CD4-positive, alpha-beta T cell treated with Interleukin-17A for 4 hours (primary cell): ENCODE measurements around the gene NSMF.
"Not testable (repeated sequence)": the region's sequence is repeated elsewhere in the genome, so short reads cannot be mapped to it uniquely, and the experiment has no call there.

Experiments used
- DNase-seq: peaks from one replicate; pipeline ENCODE4 v3.0.0-alpha.2; 2020; ENCODE audit warnings: mixed read lengths

The NSMF gene

DNA sequence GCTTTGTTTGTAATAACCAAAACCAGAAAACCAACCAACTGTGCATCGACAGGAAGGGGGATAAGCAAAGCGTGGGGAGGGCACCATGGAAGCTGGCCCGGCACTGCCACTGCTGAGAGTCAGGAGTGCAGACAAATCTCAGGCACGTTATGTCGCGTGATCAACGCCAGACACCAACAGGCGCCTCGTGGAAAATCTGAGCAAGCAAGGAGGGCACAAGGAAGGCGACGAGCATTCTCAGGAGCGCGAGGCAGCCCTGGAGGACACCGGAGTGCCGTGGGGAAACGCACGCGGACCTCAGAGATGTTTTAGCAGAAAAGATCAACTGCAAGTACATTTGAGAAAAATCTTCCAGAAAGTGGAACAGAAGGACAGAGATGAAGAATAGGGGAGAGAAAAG, 15.1 kb upstream of the NSMF start:
- DNase-seq = no peak

GRCh38 chr9:137470785-137471184, 11.7 kb upstream of the NSMF start:
- no peak for DNase-seq

- no peak for DNase-seq
These were observed 8.8 kb upstream of the NSMF start for GRCh38 chr9:137467896-137468295.

DNA sequence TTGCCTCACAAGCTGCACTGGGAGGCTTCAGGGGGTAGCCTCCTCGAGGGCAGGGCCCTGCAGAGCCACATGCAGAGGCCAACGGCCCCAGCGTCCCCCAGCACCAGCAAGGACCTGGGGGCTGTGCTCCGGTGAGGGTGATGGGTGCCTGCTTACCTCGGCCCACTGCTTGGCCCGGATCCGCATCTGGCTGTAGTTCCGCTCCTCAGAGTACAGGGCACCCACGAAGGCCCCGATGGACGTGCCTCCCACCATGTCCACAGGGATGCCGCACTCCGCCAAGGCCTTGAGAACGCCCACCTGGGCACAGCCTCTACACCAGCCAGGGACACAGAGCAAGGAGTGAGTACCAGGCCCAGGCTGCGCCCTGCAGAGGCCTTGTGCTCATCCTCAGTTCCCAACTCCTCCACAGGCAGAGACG, 8.0 kb upstream of the NSMF start:
- no peak for DNase-seq

- DNase-seq = not testable (repeated sequence)
These were observed 7.4 kb upstream of the NSMF start for GRCh38 chr9:137466389-137467085.

GRCh38 chr9:137465720-137466388, 6.7 kb upstream of the NSMF start:
- no peak for DNase-seq

DNA sequence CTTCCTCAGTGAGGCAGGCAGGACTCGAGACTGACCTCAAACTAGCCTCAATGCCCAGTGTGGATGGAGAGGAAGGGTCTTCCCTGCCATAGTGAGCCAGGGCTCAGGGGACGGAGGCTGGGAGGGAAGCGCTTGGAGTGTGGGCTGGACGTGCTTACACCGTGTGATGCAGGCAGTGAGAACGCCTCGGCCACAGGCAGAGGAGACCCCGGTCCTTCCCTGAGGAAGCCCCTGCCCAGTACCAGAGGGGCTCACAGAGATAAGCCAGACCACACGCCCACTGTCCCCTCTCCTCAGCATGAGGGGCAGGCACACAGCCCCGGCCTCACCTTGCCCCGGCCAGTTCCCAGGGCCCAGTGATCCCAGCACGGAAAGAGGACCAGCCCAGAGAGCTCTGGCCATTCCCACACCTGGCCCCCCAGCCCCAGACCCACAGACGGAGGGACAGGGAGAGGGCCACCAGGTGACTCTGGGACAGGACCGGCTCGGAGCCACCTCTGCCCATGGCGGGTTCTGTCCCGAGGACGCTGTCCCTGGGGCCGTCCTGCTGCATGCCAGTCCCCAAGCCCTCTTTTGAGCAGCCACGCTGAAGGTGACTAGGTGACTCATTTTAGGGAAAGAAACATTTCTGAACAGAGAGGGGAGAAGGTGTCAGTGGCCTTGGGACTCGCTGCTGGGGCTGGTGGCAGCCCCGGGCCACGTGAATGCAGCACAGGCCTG, 6.0 kb upstream of the NSMF start:
- DNase-seq = no peak

GRCh38 chr9:137464291-137464999, 5.3 kb upstream of the NSMF start:
- DNase-seq = no peak

DNA sequence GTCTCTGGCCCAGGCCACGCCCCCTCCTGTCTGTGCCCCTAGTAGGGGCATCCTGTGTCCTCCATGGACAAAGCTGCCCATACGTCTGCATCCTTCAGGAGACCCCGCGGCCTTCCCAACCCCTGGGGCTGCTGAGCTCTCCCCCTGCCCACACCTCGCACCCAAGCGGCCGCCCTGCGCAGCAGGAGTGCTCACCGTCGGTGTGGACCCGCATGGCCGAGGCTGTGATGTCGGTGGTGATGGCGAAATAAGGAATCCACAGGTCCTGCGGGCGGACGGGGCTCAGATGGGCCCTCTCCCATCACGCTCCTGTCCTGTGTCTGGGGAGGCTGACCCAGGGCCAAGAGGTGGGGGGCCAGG, 4.8 kb upstream of the NSMF start:
- no peak for DNase-seq

DNA sequence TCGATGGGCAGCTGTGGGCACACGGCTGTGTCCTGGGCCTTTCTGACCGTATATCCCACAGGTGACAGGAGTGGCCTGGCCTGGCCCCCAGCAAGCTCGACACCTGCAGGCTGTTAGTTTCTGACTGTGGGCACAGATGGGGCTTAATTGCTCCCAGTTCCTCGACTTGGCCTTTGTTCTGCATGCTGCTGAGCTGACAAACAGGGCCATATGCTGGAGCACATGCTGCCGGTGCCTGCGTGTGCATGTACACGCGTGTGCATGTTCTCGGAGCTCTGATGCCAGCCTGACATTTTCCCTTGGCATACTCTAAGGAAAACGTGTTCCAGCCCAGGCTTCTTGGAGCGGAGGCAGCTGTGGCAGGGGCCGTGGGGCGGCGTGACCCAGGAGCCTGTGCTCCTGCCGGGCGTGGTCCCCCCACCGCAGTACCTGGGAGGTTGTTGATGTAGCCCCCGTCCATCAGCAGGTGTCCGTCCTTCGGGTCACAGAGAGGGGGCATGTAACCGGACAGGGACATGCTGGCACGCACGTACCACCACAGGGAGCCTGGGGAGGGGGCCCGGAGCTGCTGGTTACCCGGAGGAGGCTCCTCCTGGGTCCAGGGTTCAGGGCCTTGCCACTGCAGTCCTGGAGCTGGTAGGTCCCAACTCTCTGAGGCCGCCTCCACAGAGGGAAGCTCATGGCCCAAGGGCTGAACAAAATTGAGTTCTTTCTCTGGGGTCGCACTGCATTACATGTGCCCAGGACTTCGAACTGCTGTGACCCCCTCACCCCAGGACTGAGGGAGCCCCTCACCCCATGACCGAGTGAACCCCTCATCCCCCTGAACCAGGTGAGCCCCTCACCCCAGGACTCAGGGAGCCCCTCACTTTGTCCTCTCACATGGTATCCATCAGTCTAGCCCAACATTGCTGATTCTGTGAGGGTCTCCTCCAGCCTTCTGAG, 4.1 kb upstream of the NSMF start:
- no peak for DNase-seq

DNA sequence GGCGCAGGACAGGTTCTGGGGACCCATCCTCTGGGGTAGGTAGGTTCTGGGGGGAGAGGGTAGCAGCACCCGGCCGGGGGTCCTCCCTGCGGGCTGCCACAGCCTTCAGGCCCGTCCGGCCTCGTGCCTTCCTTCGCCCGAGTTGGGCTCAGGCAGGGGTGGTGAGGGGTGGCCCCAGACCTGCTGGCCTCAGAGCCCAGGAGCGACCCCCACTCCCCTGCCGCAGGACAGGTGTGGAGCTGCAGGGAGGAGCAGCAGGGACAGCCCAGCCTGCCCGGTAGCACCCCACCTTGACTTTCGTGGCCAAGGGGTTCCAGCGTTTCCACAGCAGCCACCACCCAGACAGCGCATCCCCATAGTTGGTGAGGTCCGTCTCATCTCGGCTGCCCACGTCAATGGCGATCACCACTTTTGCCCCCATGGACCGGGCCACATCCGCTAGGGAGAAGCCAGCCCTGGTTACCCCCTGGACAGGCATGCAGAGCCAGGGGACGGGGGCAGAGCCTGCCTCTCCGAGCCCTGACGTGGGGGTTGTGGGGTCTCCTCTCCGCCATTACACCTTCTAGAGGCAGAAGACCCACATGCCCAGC, 3.4 kb upstream of the NSMF start:
- DNase-seq = no peak

DNA sequence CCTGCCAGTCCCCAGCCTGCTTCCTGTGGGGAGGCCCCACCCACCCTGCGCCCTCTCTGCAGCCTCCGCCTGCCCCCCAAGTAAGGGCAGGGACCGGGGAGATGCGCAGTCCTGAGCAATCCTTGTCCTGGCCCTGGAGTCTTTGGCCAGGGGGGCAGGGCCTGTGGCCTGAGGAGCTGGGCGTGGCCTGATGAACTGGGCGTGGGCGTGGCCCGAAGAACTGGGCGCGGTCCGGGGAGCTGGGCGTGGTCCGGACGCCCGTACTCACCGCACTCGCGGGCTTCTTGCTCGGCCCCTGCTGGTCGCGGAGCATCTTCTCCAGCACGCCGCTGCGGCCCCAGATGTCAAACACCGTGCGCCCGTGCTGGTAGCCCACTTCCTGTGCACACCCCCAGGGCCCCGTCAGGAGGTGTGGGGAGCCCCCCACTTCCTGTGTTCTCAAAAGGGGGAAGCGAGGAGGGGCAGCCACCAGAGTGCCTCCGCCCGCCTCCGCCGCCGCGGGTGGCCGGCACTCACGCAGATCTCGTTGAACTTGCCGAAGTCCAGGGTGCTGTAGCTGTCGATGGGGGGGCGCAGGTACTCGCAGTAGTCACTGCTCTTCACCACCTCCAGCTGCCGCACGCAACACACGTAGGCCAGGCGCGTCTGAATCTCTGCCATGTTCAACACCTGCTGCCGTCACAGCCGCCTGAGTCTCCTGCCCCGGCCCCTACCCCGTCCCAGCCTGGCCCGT, 2.7 kb upstream of the NSMF start:
- DNase-seq = peak; percentile 78

GRCh38 chr9:137461316-137461662, 2.2 kb upstream of the NSMF start:
- no peak for DNase-seq

DNA sequence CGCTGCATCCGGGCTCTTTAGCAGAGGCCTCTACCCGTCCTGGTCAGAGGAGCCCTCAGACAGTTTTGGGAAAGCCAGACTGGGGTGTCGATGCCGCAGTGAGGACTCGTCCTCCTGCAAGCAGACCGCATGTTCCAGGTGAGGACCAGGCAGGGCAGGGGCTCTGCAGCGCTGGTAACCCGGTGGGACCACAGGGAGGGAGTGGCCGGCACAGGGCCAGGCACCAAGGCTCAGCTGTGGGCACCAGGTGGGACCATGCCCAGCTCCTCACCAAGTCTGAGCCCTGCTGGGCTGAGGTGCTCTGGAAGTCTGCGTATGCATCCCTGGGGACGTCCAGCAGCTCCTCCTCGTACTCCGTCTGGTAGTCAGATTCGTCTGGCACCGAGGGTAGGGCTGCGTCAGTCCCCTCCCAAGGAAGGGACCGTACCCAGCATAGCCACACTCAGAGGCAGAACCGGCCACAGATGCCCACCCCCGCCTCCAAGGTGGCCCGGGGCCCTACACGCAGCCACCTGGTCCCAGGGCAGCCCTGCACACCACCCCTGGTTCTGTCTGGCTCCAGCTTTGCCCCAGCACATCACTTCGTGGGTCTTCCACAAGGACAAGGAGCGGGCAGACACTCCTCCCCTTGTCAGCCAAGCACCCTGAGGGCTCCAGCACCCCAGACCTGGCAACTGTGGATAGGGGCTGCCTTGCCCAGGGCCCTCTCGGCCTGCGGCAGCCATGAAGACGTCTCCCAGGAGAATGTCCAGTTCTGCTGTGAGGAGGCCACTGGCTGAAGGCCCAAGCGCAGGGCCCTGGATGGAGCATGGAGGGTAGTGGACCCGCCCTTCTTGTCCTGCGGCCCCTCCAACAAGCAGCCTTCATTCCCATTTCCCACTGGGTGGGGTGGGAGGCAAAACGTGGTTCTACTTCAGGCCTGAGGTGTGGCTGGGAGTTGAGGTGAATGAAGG, 1.5 kb upstream of the NSMF start:
- DNase-seq = no peak

DNA sequence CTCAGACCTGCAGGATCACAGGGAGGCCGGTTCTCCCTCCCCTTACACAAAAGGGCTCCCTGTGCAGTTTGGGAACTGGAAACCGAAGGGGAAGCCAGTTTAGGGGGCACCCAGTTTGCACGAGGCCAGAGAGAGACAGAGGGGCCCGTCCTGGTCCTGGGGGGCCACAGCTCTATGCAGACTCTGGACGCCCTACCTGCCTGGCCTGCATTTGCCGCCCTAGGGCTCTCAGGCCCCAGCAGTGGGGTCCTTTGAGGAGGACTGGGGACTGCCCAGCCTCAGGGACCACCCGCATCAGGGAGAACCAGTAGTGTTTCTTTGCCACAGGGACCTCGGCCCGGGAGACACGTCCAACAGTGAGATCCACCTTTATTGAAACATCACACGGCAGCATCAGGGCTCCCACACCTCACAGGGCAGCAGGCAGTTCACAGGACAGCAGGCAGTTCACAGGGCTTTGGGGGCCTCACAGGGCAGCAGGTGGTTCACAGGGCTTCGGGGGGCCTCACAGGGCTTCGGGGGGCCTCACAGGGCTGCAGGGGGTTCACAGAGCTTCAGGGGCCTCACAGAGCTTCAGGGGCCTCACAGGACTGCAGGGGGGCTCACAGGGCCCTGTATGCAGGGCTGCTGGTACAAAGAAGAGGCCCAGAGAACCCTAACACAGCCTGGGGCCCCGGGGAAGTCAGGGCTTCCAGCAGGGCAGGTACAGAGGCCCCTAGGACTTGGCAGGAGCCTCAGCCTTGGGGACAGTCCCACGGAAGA, 648 bp upstream of the NSMF start:
- no peak for DNase-seq

- no peak for DNase-seq
These were observed 661 bp downstream of the NSMF start for GRCh38 chr9:137458194-137459151.

DNA sequence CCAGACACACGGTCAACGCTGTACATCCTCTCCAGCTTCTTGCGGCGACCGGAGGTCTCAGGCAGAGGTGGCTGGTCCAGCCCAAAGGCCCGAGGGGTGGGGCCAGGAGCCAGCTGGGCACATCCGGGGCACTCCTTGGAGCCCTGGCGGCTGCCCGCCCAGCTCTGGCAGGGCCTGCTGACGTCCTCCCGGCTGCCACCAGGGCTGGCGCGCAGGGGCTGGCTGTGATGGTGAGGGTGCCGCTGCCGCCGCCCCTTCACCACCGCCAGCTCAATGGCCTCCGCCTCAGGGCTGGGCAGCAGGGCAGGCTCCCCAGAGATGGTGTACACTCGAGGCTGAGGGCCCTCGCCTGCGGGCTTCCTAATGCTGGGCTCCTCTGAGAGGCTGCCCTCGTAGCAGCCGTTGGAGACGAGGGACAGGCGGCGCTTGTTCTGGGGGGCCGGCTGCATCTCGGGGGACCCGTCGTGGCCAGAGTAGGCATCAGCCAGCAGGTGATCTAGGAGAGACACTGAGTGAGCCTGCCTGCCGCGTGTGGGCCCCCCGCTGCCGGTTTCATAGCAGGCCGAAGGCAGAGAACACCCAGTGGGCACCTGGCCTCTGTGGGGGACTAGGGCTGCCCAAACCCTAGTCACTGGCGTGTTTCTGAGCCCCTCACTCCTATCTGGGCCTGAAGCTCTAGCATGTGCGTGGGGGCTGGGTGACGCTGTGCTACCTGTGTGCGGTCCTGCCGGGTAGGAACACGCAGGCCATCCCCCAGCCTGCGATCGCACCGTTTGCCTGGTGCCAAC, 1.5 kb downstream of the NSMF start:
- DNase-seq = no peak
